Measurements from ENCODE around the gene C1orf21.

DNA sequence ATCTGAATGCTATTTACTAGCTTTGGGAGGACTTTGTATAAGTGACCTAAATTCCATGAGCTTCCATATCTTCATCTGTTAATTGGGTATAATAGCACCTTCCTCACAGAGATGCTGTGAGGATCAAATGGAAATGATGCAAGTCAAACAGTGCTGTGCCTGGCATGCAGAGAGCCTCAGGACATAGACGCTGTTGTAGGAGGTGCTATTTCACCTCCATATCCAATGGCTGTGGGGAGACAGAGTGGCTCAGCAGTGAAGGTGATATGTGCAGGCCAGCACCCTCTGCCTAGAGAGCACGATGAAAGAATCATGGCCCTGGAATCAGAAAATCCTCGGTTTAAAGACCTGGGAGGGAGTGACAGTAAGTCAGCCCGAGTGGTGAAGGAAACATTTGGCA is 16.0 kb upstream of the C1orf21 start:
- no peak for TF ChIP-seq EZH2 (IDR thresholded peaks at IDR 0.05; ENCODE audit: borderline replicate concordance, low read length)
- TF ChIP-seq, protein P1, sequence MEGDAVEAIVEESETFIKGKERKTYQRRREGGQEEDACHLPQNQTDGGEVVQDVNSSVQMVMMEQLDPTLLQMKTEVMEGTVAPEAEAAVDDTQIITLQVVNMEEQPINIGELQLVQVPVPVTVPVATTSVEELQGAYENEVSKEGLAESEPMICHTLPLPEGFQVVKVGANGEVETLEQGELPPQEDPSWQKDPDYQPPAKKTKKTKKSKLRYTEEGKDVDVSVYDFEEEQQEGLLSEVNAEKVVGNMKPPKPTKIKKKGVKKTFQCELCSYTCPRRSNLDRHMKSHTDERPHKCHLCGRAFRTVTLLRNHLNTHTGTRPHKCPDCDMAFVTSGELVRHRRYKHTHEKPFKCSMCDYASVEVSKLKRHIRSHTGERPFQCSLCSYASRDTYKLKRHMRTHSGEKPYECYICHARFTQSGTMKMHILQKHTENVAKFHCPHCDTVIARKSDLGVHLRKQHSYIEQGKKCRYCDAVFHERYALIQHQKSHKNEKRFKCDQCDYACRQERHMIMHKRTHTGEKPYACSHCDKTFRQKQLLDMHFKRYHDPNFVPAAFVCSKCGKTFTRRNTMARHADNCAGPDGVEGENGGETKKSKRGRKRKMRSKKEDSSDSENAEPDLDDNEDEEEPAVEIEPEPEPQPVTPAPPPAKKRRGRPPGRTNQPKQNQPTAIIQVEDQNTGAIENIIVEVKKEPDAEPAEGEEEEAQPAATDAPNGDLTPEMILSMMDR (IDR thresholded peaks at IDR 0.05; ENCODE audit: low read length) = no peak
